Large intestine (tissue), 3 donors: ENCODE results near the gene LIM2. TPM values are rescaled to one million over a fixed set of nuclear protein-coding genes. Genes with fewer than 3 reads are reported as not detected.

Experiments
- DNase-seq, 2 donors: peaks; one replicate each; pipeline versions ENCODE4 v3.0.0 to v3.0.0-alpha.2; 2013
- H3K27ac ChIP-seq: one replicate; pipeline ENCODE4 v1.5.1; 2013; ENCODE audit warnings: low read length
- H3K27me3 ChIP-seq: 2 replicates; pipeline ENCODE4 v1.6.1; 2013; ENCODE audit warnings: low read length; ENCODE audit not compliant: control insufficient read depth, insufficient read depth
- H3K36me3 ChIP-seq: 2 replicates; pipeline ENCODE4 v1.6.1; 2013; ENCODE audit warnings: low read length; ENCODE audit not compliant: control insufficient read depth, insufficient read depth
- H3K4me1 ChIP-seq: one replicate; pipeline ENCODE4 v1.6.1; 2013; ENCODE audit warnings: low read length; ENCODE audit not compliant: control insufficient read depth, insufficient read depth
- H3K4me3 ChIP-seq: one replicate; pipeline ENCODE4 v1.5.1; 2013; ENCODE audit warnings: low read length
- H3K9me3 ChIP-seq: one replicate; pipeline ENCODE4 v1.6.1; 2013; ENCODE audit warnings: mild to moderate bottlenecking, low read depth, low read length, moderate library complexity; ENCODE audit not compliant: control insufficient read depth
- WGBS: methylation state at CpG from one replicate; pipeline ENCODE4 v1.1.5; 2013; ENCODE audit warnings: low lambda C conversion rate; ENCODE audit not compliant: insufficient coverage; 5-methylcytosine and 5-hydroxymethylcytosine counted together
- polyA plus RNA-seq: library from polyadenylated mRNA; unstranded; fragments of 120-200 nt; gene quantifications from one replicate; pipeline ENCODE4 v1.2.1, GENCODE V29; 2013

The LIM2 gene
- polyA plus RNA-seq, 1 donor, result not detected

- peak; percentile 99 for DNase-seq
- Histone ChIP-seq H3K27ac (peak overlapping the region; percentile 98), H3K36me3 (no peaks in the 10 kb centered on the region), H3K27me3 (no peaks in the 10 kb centered on the region), H3K4me3 (peak overlapping the region; percentile 88), H3K4me1 (peaks cover 36% of the 10 kb centered on the region), H3K9me3 (no peaks in the 10 kb centered on the region)
- WGBS, result 0% methylated on average over 1 of the region's 54 CpGs
Measured at GRCh38 chr19:51366389-51367254, 21.2 kb downstream of the LIM2 start.

- Histone ChIP-seq H3K9me3 (no peaks in the 10 kb centered on the region), H3K27ac (peak within 1 kb of the TSS; percentile 98), H3K4me1 (peaks cover 41% of the 10 kb centered on the region), H3K4me3 (peak within 1 kb of the TSS; percentile 88), H3K36me3 (no peaks in the 10 kb centered on the region), H3K27me3 (no peaks in the 10 kb centered on the region)
- WGBS, result no CpG with 5 or more reads among the region's 27 CpGs
- DNase-seq, result no peak
Measured at GRCh38 chr19:51365965-51366388, 21.8 kb downstream of the LIM2 start, which contains the start of gene ETFB. ETFB (minus strand) TSS chr19:51366388; CDS start chr19:51366326, 62 bp downstream.

- peaks cover 41% of the 10 kb centered on the region for H3K4me1 ChIP-seq
- H3K27me3 ChIP-seq, result no peaks in the 10 kb centered on the region
- no peaks in the 10 kb centered on the region for H3K9me3 ChIP-seq
- peak; percentile 64 to 81 for DNase-seq
- peak overlapping the region; percentile 83 for H3K27ac ChIP-seq
- no peaks in the 10 kb centered on the region for H3K36me3 ChIP-seq
- WGBS, result no CpG with 5 or more reads among the region's 10 CpGs
- H3K4me3 ChIP-seq, result peak overlapping the region; percentile 88
Measured at GRCh38 chr19:51365211-51365964, 22.4 kb downstream of the LIM2 start.

- no peaks in the 10 kb centered on the region for H3K27me3 ChIP-seq
- WGBS, result no CpG with 5 or more reads among the region's 15 CpGs
- peak overlapping the region; percentile 95 for H3K27ac ChIP-seq
- peaks cover 41% of the 10 kb centered on the region for H3K4me1 ChIP-seq
- no peaks in the 10 kb centered on the region for H3K36me3 ChIP-seq
- no peak for DNase-seq
- no peaks in the 10 kb centered on the region for H3K9me3 ChIP-seq
- no peak overlapping the region for H3K4me3 ChIP-seq
Measured at GRCh38 chr19:51364200-51365106, 23.3 kb downstream of the LIM2 start.

GRCh38 chr19:51361239-51361638 is 26.5 kb downstream of the LIM2 start:
- peak overlapping the region; percentile 20 for H3K27ac ChIP-seq

GRCh38 chr19:51359294-51359693 is 28.5 kb downstream of the LIM2 start:
- DNase-seq, result no peak
- no CpG with 5 or more reads among the region's 4 CpGs for WGBS
- H3K4me3 ChIP-seq, result no peak overlapping the region
- no peak overlapping the region for H3K27ac ChIP-seq
- H3K27me3 ChIP-seq, result no peaks in the 10 kb centered on the region
- H3K9me3 ChIP-seq, result no peaks in the 10 kb centered on the region
- H3K4me1 ChIP-seq, result peaks cover 29% of the 10 kb centered on the region
- H3K36me3 ChIP-seq, result peaks cover 3% of the 10 kb centered on the region

More at GRCh38 chr19:51361239-51361638, 26.5 kb downstream of the LIM2 start:
- no peaks in the 10 kb centered on the region for H3K9me3 ChIP-seq
- no peak overlapping the region for H3K4me3 ChIP-seq
- peaks cover 34% of the 10 kb centered on the region for H3K4me1 ChIP-seq
- no peaks in the 10 kb centered on the region for H3K27me3 ChIP-seq
- peaks cover 3% of the 10 kb centered on the region for H3K36me3 ChIP-seq
- no CpG with 5 or more reads among the region's 13 CpGs for WGBS
- DNase-seq, result peak in 1 of 2 donors; percentile 60

- Histone ChIP-seq H3K4me3 (no peak overlapping the region), H3K4me1 (peaks cover 17% of the 10 kb centered on the region), H3K9me3 (no peaks in the 10 kb centered on the region), H3K27ac (no peak overlapping the region), H3K27me3 (no peaks in the 10 kb centered on the region), H3K36me3 (peaks cover 5% of the 10 kb centered on the region)
- whole genome bisulfite sequencing, result 100% methylated on average over 1 of the region's 7 CpGs
- DNase-seq, result no peak
Measured at GRCh38 chr19:51357952-51358351, 29.8 kb downstream of the LIM2 start.

GRCh38 chr19:51356159-51356801 is 31.5 kb downstream of the LIM2 start:
- H3K9me3 ChIP-seq, result no peaks in the 10 kb centered on the region
- H3K27ac ChIP-seq, result no peak overlapping the region
- H3K36me3 ChIP-seq, result peaks cover 21% of the 10 kb centered on the region
- no peak for DNase-seq
- H3K4me1 ChIP-seq, result peaks cover 3% of the 10 kb centered on the region
- H3K27me3 ChIP-seq, result no peaks in the 10 kb centered on the region
- 100% methylated on average over 1 of the region's 10 CpGs for WGBS
- H3K4me3 ChIP-seq, result no peak overlapping the region

- WGBS, result no CpG with 5 or more reads among the region's 8 CpGs
- peak overlapping the region; percentile 30 for H3K27ac ChIP-seq
- peaks cover 35% of the 10 kb centered on the region for H3K36me3 ChIP-seq
- no peak overlapping the region for H3K4me3 ChIP-seq
- peak in 1 of 2 donors; percentile 57 for DNase-seq
- H3K9me3 ChIP-seq, result no peaks in the 10 kb centered on the region
- H3K27me3 ChIP-seq, result no peaks in the 10 kb centered on the region
- no peaks in the 10 kb centered on the region for H3K4me1 ChIP-seq
Measured at GRCh38 chr19:51354742-51355148, 33.0 kb downstream of the LIM2 start.
